C1 segment of cervical spinal cord (tissue), 14 donors: ENCODE results near the gene PLPP6.

Experiments
- DNase-seq, 14 donors: peaks; one replicate each; lab custom pipeline; 2025; lab: John Stamatoyannopoulos, UW

PLPP6 gene

DNA sequence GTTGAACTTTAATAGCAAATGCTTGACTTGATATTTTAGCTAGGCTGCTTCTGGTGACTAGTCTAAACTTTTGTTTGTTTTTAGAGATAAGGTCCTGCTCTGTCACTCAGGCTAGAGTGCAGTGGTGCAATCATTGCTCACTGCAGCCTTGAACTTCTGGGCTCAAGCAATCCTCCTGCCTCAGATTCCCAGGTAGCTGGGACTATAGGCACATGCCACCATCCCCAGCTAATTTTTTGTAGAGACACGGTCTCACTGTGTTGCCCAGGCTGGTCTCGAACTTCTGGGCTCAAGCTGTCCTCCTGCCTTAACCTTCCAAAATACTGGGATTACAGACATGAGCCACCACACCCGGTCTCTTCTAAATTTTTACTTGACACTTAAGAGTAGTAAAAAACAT lies 38.0 kb downstream of the PLPP6 start:
- no peak for DNase-seq

DNA sequence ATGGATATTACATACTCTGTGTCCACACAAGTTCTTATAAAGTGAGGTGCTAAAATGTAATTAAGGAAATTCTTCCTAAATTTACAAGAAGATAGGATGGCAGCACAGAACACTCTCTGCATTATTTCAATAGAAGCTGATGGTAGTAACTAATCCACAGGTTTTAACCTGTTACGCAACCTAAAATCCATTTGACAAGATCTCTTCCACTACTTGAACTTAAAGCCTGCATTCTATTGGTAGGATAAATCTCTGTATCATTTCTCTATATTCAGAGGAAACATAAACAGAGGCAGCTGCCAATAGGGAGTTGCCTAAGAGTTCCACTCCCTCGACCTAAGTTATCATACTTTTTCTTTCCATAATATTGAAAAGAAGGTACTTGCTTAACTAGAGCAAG lies 38.8 kb downstream of the PLPP6 start:
- no peak for DNase-seq

GRCh38 chr9:4701526-4701925 lies 39.4 kb downstream of the PLPP6 start:
- no peak for DNase-seq

DNA sequence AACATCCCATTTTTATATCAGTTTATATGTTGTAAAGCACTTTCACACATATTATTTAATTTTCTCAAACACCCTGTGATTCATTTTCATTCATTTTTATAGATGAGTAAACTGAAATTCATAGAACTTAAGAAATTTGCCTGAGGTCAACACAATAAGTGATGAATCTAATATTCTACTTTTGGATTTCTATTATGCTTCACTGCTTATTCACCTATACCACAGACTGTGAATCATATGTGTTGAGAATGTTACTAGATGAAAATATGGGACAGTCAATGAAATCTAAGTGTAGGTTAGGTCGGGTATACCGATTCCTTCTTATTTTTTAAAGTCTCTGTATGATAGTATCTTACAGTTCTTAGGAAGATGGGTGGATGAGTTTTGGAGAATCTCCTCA lies 42.0 kb downstream of the PLPP6 start:
- no peak for DNase-seq

DNA sequence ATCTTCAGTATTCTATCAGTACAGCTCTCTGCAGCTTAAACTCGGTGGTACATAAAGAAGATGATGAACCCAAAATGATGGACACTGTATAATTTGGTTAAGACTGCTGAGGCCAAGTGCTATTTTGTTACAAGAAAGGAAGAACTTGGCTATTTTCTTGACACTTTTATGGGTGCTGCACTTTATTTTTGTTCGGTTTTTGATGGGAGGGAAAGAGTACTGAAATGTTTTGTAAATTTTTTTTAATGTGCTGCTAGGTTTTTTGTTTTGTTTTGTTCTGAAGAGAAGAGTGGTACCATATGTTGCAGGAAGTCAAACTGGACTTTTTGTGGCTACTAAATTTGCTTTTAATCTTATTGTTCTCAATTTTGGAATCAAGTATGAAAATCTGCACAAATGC lies 43.9 kb downstream of the PLPP6 start:
- no peak for DNase-seq

DNA sequence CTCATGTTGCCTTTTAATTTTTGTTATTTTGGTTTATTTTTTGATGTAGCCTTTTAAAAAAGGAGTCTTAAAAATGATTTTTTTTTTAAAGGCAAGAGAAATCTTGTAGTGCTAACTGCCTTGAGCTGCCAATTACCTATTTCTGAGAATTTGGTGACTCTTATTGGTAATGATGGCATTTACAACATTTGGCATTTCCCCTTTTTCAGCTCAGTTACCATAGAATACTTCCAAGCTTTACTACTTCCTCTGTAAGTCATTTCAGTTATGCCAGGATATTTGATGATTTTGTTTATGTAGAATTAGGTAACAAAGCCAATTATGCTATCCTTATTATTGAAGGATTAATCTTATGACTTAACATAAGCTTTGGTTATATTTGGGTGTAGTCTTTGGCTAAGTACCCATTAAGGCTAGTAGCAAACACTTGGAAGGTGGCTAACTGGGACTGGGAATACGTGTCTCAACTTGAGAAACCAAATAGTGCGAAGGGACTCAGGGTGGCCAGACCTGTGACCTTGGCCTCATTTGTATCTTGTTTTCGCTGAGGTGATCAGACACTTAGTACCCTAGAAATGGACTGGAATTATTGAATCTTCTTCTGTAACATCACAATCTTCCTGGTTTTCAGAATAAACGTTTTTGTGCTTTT lies 45.0 kb downstream of the PLPP6 start:
- DNase-seq, result no peak

GRCh38 chr9:4709380-4709779 lies 47.3 kb downstream of the PLPP6 start:
- DNase-seq, result no peak

- DNase-seq, result no peak
Measured at GRCh38 chr9:4713849-4714248, 51.8 kb downstream of the PLPP6 start.

- DNase-seq, result no peak
Measured at GRCh38 chr9:4714266-4715016, 52.3 kb downstream of the PLPP6 start.
